ENCODE data around the gene KRT24.

DNA sequence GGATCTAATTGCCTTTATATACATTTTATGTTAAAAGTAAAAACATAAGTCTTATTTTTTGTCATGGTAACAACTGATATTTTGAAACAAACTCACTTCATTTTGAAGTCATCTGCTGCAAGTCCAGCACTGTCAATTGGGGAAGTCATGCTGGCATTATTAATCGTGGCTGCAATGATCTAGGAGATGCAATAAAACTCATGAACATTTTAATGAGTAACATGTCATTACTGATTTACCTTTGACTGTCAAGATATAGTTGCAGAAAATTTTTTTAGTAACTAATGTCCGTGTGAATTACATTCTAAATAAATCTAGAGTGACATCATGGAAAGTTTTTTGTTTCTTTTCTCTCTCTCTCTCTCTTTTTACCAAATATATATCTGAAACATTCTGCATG lies 17.3 kb upstream of the KRT24 start:
- TF ChIP-seq, protein P1, sequence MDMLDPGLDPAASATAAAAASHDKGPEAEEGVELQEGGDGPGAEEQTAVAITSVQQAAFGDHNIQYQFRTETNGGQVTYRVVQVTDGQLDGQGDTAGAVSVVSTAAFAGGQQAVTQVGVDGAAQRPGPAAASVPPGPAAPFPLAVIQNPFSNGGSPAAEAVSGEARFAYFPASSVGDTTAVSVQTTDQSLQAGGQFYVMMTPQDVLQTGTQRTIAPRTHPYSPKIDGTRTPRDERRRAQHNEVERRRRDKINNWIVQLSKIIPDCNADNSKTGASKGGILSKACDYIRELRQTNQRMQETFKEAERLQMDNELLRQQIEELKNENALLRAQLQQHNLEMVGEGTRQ (IDR thresholded peaks at IDR 0.05): no peak
- no peak for TF ChIP-seq HOXB13 (CRISPR knock-in tag; IDR thresholded peaks at IDR 0.05; ENCODE audit: low read depth)
- TF ChIP-seq, protein P2, sequence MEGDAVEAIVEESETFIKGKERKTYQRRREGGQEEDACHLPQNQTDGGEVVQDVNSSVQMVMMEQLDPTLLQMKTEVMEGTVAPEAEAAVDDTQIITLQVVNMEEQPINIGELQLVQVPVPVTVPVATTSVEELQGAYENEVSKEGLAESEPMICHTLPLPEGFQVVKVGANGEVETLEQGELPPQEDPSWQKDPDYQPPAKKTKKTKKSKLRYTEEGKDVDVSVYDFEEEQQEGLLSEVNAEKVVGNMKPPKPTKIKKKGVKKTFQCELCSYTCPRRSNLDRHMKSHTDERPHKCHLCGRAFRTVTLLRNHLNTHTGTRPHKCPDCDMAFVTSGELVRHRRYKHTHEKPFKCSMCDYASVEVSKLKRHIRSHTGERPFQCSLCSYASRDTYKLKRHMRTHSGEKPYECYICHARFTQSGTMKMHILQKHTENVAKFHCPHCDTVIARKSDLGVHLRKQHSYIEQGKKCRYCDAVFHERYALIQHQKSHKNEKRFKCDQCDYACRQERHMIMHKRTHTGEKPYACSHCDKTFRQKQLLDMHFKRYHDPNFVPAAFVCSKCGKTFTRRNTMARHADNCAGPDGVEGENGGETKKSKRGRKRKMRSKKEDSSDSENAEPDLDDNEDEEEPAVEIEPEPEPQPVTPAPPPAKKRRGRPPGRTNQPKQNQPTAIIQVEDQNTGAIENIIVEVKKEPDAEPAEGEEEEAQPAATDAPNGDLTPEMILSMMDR (IDR thresholded peaks at IDR 0.05): no peak
- TF ChIP-seq E2F6 (IDR thresholded peaks at IDR 0.05; ENCODE audit: borderline replicate concordance, low read depth): no peak
- TF ChIP-seq REST (IDR thresholded peaks at IDR 0.05): no peak
- TF ChIP-seq CBX8 (IDR thresholded peaks at IDR 0.05): no peak
- TF ChIP-seq MYC (IDR thresholded peaks at IDR 0.05; ENCODE audit: borderline replicate concordance, low read length): no peak
- no peak for TF ChIP-seq NR3C1 (IDR thresholded peaks at IDR 0.05)
- no peak for TF ChIP-seq KDM5A (IDR thresholded peaks at IDR 0.05)
- no peak for TF ChIP-seq GATA3 (IDR thresholded peaks at IDR 0.05; ENCODE audit: borderline replicate concordance)
- TF ChIP-seq MAX (IDR thresholded peaks at IDR 0.05): no peak
- TF ChIP-seq, protein P3, sequence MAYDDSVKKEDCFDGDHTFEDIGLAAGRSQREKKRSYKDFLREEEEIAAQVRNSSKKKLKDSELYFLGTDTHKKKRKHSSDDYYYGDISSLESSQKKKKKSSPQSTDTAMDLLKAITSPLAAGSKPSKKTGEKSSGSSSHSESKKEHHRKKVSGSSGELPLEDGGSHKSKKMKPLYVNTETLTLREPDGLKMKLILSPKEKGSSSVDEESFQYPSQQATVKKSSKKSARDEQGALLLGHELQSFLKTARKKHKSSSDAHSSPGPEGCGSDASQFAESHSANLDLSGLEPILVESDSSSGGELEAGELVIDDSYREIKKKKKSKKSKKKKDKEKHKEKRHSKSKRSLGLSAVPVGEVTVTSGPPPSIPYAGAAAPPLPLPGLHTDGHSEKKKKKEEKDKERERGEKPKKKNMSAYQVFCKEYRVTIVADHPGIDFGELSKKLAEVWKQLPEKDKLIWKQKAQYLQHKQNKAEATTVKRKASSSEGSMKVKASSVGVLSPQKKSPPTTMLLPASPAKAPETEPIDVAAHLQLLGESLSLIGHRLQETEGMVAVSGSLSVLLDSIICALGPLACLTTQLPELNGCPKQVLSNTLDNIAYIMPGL (CRISPR knock-in tag; IDR thresholded peaks at IDR 0.05; ENCODE audit: borderline replicate concordance): no peak
- no peak for TF ChIP-seq EP300 (IDR thresholded peaks at IDR 0.05)
- no peak for TF ChIP-seq POLR2A (IDR thresholded peaks at IDR 0.05; ENCODE audit: low read length)
